NB4 (cell line): Measurements from ENCODE around the gene REXO2.

Source experiments
- DNase-seq: peaks from one replicate; pipeline ENCODE4 v3.0.0; 2010; ENCODE audit warnings: low read depth
- H3K4me3 ChIP-seq: one replicate; pipeline ENCODE4 v1.5.1; 2011; ENCODE audit warnings: mild to moderate bottlenecking, low read depth, low read length, moderate library complexity
- MYC ChIP-seq: IDR thresholded peaks from 2 replicates; pipeline ENCODE4 v1.6.1; 2011; ENCODE audit warnings: low read depth, low read length
- POLR2A ChIP-seq: IDR thresholded peaks from 2 replicates; pipeline ENCODE4 v1.6.1; 2011; ENCODE audit warnings: mild to moderate bottlenecking; ENCODE audit not compliant: insufficient read length; ENCODE audit errors: extremely low read depth
- TF ChIP-seq, protein P1 (sequence below): IDR thresholded peaks from 2 replicates; pipeline ENCODE4 v1.6.1; 2011; ENCODE audit warnings: low read depth, low read length
- TF ChIP-seq, protein P2 (sequence below): IDR thresholded peaks from one replicate; pipeline ENCODE4 v1.5.1; 2012; ENCODE audit warnings: low read depth, low read length

Gene REXO2

DNA sequence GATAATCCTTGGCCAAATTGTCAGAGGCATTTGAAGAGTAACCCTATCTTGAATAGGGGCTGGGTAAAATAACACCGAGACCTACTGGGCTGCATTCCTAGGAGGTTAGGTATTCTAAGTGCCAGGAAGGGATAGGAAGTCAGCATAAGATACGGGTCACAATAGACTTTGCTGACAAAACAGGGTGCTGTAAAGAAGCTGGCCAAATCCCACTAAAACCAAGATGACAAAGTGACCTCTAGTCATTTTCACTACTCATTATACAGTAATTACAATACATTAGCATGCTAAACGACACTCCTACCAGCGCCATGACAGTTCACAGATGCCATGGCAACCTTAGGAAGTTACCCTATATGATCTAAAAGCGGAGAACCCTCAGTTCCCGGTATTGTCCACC, 964 bp upstream of the REXO2 start:
- TF ChIP-seq POLR2A (no peak), MYC (no peak)
- TF ChIP-seq, protein P1, sequence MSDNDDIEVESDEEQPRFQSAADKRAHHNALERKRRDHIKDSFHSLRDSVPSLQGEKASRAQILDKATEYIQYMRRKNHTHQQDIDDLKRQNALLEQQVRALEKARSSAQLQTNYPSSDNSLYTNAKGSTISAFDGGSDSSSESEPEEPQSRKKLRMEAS: no peak
- TF ChIP-seq, protein P2, sequence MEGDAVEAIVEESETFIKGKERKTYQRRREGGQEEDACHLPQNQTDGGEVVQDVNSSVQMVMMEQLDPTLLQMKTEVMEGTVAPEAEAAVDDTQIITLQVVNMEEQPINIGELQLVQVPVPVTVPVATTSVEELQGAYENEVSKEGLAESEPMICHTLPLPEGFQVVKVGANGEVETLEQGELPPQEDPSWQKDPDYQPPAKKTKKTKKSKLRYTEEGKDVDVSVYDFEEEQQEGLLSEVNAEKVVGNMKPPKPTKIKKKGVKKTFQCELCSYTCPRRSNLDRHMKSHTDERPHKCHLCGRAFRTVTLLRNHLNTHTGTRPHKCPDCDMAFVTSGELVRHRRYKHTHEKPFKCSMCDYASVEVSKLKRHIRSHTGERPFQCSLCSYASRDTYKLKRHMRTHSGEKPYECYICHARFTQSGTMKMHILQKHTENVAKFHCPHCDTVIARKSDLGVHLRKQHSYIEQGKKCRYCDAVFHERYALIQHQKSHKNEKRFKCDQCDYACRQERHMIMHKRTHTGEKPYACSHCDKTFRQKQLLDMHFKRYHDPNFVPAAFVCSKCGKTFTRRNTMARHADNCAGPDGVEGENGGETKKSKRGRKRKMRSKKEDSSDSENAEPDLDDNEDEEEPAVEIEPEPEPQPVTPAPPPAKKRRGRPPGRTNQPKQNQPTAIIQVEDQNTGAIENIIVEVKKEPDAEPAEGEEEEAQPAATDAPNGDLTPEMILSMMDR: no peak
- peak; percentile 8 for DNase-seq
- no peak overlapping the region for H3K4me3 ChIP-seq

DNA sequence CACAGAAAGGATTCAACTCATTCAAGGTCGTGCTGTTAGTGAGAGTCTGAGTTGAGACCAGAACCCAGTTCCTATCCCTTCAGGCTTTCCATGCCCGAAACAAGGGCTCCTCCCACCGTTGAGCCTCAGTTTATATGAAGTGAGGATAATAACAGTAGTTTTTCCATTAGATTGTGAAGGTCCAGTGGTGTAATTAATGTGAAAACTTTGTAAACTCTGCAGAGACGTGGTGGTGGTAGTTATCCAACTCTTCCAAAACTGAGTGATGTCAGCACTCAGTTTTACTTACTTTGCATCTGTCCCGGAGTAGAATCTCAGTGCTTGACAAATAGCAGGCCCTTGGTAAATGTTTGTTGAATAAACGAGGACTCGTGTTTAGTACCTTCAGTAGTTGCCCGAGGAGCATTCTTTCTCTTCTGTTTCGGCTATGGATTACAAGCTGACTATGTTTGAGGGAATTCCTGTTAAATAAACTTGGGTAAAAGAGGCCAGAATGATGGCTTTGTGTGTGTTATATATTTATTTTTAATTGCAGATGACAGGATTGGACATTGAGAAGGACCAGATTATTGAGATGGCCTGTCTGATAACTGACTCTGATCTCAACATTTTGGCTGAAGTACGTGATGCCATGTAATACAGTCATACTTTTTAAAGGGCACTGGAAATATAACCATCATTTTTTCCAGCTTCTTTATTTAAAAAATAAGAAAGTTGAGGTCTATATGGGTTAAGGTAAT, 1.0 kb downstream of the REXO2 start:
- DNase-seq: no peak
- peak overlapping the region; percentile 76 for H3K4me3 ChIP-seq
- no peak for TF ChIP-seq MYC
- TF ChIP-seq, protein P1: no peak
- TF ChIP-seq, protein P2: no peak
- TF ChIP-seq POLR2A: no peak

DNA sequence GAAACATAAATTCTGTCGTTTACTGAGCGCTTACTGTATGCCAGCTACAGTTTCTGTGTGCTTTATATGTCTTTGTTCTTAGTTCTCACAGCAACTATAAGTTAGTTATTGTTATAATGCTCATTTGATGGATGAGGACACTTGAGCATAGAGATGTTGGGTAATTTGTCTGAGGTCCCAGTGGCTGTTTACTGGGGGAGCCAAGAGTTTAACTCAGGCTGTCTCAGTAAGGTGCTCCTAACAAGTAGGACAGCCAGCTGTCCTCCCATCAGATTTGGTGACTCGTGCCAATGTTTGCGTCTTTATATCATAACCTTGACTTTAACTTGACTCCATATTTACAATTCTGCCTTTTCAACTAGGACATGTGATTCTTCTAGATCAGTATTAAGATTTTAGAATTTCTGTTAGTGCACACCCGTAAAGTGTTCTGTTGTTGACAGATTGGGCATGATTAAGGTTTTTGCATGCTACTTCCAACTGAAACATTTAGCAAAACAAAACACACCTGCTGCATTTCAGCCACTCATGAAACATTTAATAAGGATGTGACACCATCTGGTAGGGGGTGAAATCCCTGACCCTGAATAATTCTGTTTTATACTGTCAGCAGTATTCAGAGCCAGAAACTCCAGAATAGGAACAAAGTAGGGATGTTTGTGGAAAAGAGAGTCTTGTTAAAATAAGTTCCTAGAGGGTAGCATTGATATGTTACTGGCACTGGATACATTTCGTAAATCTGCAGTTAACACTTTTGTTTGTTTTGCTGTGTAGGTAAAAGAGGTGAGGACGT, 1.9 kb downstream of the REXO2 start:
- peak; percentile 14 for DNase-seq
- H3K4me3 ChIP-seq: peak overlapping the region; percentile 76
- TF ChIP-seq, protein P2: no peak
- TF ChIP-seq, protein P1: no peak
- TF ChIP-seq MYC: no peak
- no peak for TF ChIP-seq POLR2A

DNA sequence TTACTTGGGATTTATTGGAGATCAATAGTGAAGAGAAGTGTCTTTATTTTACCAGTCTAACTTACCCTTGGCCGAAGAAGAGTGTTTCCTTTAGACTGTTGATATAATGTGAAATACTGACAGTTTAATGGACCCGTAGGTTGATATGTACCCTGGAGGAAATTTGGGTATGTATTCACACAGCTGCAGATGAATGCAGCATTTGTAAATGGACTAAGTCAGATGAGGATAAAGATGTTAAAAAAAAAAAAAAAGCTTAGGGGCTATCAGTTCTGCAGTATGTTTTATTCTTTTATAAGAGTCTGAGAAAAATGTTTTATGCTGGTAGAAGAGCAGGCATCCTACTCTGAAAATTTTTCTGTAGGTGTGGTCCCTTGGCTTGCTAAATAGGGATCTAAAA, 2.7 kb downstream of the REXO2 start:
- DNase-seq: no peak
- TF ChIP-seq, protein P1: no peak
- TF ChIP-seq MYC (no peak), POLR2A (no peak)
- TF ChIP-seq, protein P2: no peak
- no peak overlapping the region for H3K4me3 ChIP-seq

DNA sequence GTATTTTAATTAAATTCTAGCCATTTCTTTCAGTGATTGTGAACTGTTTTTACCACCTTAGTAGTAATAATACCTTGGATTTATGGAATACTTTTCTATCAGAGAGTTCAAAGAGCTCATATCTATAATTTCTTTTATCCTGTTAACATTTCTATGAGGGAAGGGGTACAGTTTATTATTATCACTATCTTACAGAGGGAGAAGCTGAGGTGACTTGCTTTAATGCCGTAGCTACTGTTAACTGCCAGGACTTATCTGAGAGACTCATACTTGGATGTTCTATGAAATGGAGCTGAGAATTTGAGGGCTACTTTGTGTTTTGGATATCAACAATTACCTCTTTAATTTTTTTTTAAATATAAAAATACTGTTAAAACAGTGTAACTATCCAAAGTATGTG, 3.3 kb downstream of the REXO2 start:
- DNase-seq: no peak
- TF ChIP-seq, protein P1: no peak
- TF ChIP-seq, protein P2: no peak
- TF ChIP-seq MYC: no peak
- no peak overlapping the region for H3K4me3 ChIP-seq
